ENCODE data around the gene TRNT1.
A peak's percentile ranks its signal among the peaks of the same experiment; 100 is the strongest.

The TRNT1 gene

GRCh38 chr3:3179407-3180094 lies 52.8 kb downstream of the TRNT1 start, which contains the start of gene CRBN:
TSS of gene CRBN (minus strand) at chr3:3179691. CDS start at chr3:3179687, 4 bp downstream.
- peak; percentile 83 for DNase-seq

- no peak for DNase-seq
Measured at GRCh38 chr3:3180456-3180855, 53.7 kb downstream of the TRNT1 start.

GRCh38 chr3:3184876-3185275 lies 58.1 kb downstream of the TRNT1 start:
- DNase-seq: no peak

GRCh38 chr3:3189102-3189727 lies 62.5 kb downstream of the TRNT1 start:
- DNase-seq: no peak

GRCh38 chr3:3189961-3190360 lies 63.2 kb downstream of the TRNT1 start:
- DNase-seq: no peak

GRCh38 chr3:3191675-3192285 lies 65.0 kb downstream of the TRNT1 start:
- no peak for DNase-seq

GRCh38 chr3:3192286-3192675 lies 65.5 kb downstream of the TRNT1 start:
- DNase-seq: no peak

- DNase-seq: no peak
Measured at GRCh38 chr3:3194861-3195260, 68.1 kb downstream of the TRNT1 start.

- DNase-seq: no peak
Measured at GRCh38 chr3:3196148-3196861, 69.6 kb downstream of the TRNT1 start.
